NCI-H1436 treated with DMSO at 0.1 percent for 48 hours (cell line): Measurements from ENCODE around the gene MIXL1.
"Not testable (repeated sequence)": the region's sequence is repeated elsewhere in the genome, so short reads cannot be mapped to it uniquely, and the experiment has no call there.

Experiments
- DNase-seq: peaks from one replicate; lab custom pipeline; 2025; lab: John Stamatoyannopoulos, UW

Gene MIXL1

GRCh38 chr1:226215239-226215638 is 8.2 kb upstream of the MIXL1 start:
- no peak for DNase-seq

GRCh38 chr1:226216056-226216455 is 7.4 kb upstream of the MIXL1 start:
- DNase-seq, result no peak

- DNase-seq, result no peak
Observed at GRCh38 chr1:226217273-226217672, 6.2 kb upstream of the MIXL1 start.

GRCh38 chr1:226220473-226221189 is 2.8 kb upstream of the MIXL1 start:
- no peak for DNase-seq

- no peak for DNase-seq
Observed at GRCh38 chr1:226222686-226223085, 778 bp upstream of the MIXL1 start.

GRCh38 chr1:226223786-226224244 is 351 bp downstream of the MIXL1 start:
- DNase-seq, result no peak

- no peak for DNase-seq
Observed at GRCh38 chr1:226226601-226227000, 3.1 kb downstream of the MIXL1 start.

GRCh38 chr1:226233293-226233692 is 9.8 kb downstream of the MIXL1 start:
- DNase-seq, result no peak

GRCh38 chr1:226233806-226234205 is 10.3 kb downstream of the MIXL1 start:
- no peak for DNase-seq

GRCh38 chr1:226236826-226237225 is 13.4 kb downstream of the MIXL1 start:
- DNase-seq, result no peak

GRCh38 chr1:226239421-226239820 is 16.0 kb downstream of the MIXL1 start:
- no peak for DNase-seq

GRCh38 chr1:226248091-226248490 is 24.6 kb downstream of the MIXL1 start:
- no peak for DNase-seq

GRCh38 chr1:226248796-226249195 is 25.3 kb downstream of the MIXL1 start:
- no peak for DNase-seq

GRCh38 chr1:226250511-226250910 is 27.0 kb downstream of the MIXL1 start:
- DNase-seq, result no peak

GRCh38 chr1:226252841-226253240 is 29.4 kb downstream of the MIXL1 start:
- not testable (repeated sequence) for DNase-seq

- no peak for DNase-seq
Observed at GRCh38 chr1:226253933-226254332, 30.5 kb downstream of the MIXL1 start.

- no peak for DNase-seq
Observed at GRCh38 chr1:226255380-226255779, 31.9 kb downstream of the MIXL1 start.

GRCh38 chr1:226261818-226262217 is 38.4 kb downstream of the MIXL1 start:
- no peak for DNase-seq

GRCh38 chr1:226268421-226269124 is 45.1 kb downstream of the MIXL1 start:
- no peak for DNase-seq

GRCh38 chr1:226272233-226272902 is 48.9 kb downstream of the MIXL1 start:
- not testable (repeated sequence) for DNase-seq

GRCh38 chr1:226274138-226274537 is 50.7 kb downstream of the MIXL1 start:
- DNase-seq, result no peak

GRCh38 chr1:226276077-226276682 is 52.7 kb downstream of the MIXL1 start:
- DNase-seq, result no peak
